Measurements from ENCODE around the gene COPRS.

The COPRS gene

DNA sequence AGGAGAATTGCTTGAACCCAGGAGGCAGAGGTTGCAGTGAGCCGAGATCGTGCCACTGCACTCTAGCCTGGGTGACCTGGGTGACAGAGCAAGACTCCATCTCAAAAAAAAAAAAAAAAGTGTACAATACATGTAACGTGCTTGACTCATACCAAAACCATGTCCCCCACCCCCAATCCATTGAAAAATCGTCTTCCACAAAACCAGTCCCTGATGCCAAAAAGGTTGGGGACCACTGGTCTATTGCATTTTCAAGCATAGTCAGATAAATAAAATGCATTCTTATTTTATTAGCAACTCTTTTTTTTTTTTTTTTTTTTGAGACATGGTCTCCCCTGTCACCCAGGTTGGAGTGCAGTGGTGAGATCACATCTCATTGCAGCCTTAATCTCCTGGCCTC lies 52.1 kb downstream of the COPRS start:
- no peak for DNase-seq

GRCh38 chr17:31803494-31804213 lies 55.4 kb downstream of the COPRS start:
- DNase-seq, result no peak

- DNase-seq, result no peak
Measured at GRCh38 chr17:31802502-31802901, 56.5 kb downstream of the COPRS start.
